Motor neuron (in vitro differentiated cells): ENCODE data around the gene FOXA2. TPM values are rescaled to one million over a fixed set of nuclear protein-coding genes. Genes with fewer than 3 reads are reported as not detected.

Experiments used
- ATAC-seq, 8 experiments: fragments of 200-7000 bp; cut with Tn5 transposase; replicated peaks in 6 of 8; 2 replicates each; pipeline ENCODE4 v1.8.0; 2021; ENCODE audit warnings: mild to moderate bottlenecking in 8 of 8, moderate library complexity in 8 of 8
- H3K27ac ChIP-seq, 2 donors: fragments of 250-450 bp; sonication (Bioruptor Pico); 2 replicates each; pipeline ENCODE4 v1.9.0; 2021; ENCODE audit warnings: antibody characterized with exemption in 2 of 2, mild to moderate bottlenecking in 2 of 2, moderate library complexity in 1 of 2
- H3K4me1 ChIP-seq, 2 donors: fragments of 250-450 bp; sonication (Bioruptor Pico); replicated peaks in 1 of 2; 2 replicates each; pipeline ENCODE4 v1.6.1; 2021; ENCODE audit warnings: antibody characterized with exemption in 2 of 2, mild to moderate bottlenecking in 2 of 2, moderate library complexity in 1 of 2
- H3K4me3 ChIP-seq, 5 donors: fragments of 250-450 bp; sonication (Bioruptor Pico); 2 replicates each; pipeline ENCODE4 v1.9.0; 2021; ENCODE audit warnings: antibody characterized with exemption in 5 of 5, mild to moderate bottlenecking in 5 of 5, moderate library complexity in 4 of 5
- whole genome bisulfite sequencing, 10 experiments: fragments of 450-650 bp; shearing (Covaris generic); methylation state at CpG; one replicate each; pipeline ENCODE4 v1.0.0; 2022; 5-methylcytosine and 5-hydroxymethylcytosine counted together
- in situ Hi-C, 9 experiments: fragments of 400-800 bp; cut with MboI; loops; one replicate each; pipeline ENCODE4 v1.15.0; 2021; ENCODE audit warnings: low sequenced_read_pairs in 9 of 9, low pct_unique_long_range_greater_than_20kb in 2 of 9; ENCODE audit not compliant: unreplicated experiment in 9 of 9
- total RNA-seq, 8 experiments: library from RNA; unstranded; fragments of 300-600 nt; gene quantifications; 2 replicates each; pipeline versions ENCODE4 v1.2.3 to v1.2.4, GENCODE V29; 2022

The FOXA2 gene
- total RNA-seq, 8 experiments from 2014 or later, result 0.08 to 4.1 (median 0.35) TPM; not detected in 4

GRCh38 chr20:22574545-22575086, 9.8 kb downstream of the FOXA2 start:
- WGBS, 10 experiments, result 6 to 57% (median 11%) methylated on average over 1 to 4 of the region's 4 CpGs; no CpG with 5 or more reads in 1 of the 10 experiments
- peak in 1 of 8 experiments; percentile 19 for ATAC-seq
- Histone ChIP-seq H3K4me1 (peaks cover 4 to 30% of the 10 kb centered on the region in 2 donors), H3K4me3 (no peak overlapping the region), H3K27ac (no peak overlapping the region)
- in situ Hi-C loops, result loop anchor here in 2 of 9 experiments (25.0 kb wide), 1 partner anchor 237 kb away; no protein-coding TSS in a partner anchor

- ATAC-seq, result no peak
- Histone ChIP-seq H3K4me1 (peaks cover 0 to 26% of the 10 kb centered on the region in 2 donors), H3K4me3 (no peak overlapping the region), H3K27ac (no peak overlapping the region)
- in situ Hi-C loops, result no loop called here
- 0 to 7% methylated on average over 1 to 2 of the region's 6 CpGs; no CpG with 5 or more reads in 8 of the 10 experiments for WGBS, 10 experiments
These were observed 11.9 kb downstream of the FOXA2 start for GRCh38 chr20:22572491-22572890.

GRCh38 chr20:22572023-22572422, 12.3 kb downstream of the FOXA2 start:
- no peak for ATAC-seq
- H3K4me3 ChIP-seq, result no peak overlapping the region
- 11 to 80% (median 34%) methylated on average over 1 to 3 of the region's 3 CpGs; no CpG with 5 or more reads in 6 of the 10 experiments for WGBS, 10 experiments
- in situ Hi-C loops, result no loop called here
- no peak overlapping the region for H3K27ac ChIP-seq
- peaks cover 0 to 26% of the 10 kb centered on the region in 2 donors for H3K4me1 ChIP-seq

GRCh38 chr20:22569353-22569752, 15.0 kb downstream of the FOXA2 start:
- Histone ChIP-seq H3K27ac (no peak overlapping the region), H3K4me1 (peaks cover 0 to 8% of the 10 kb centered on the region in 2 donors), H3K4me3 (no peak overlapping the region)
- WGBS, 10 experiments, result 0 to 20% (median 6%) methylated on average over 1 to 11 of the region's 11 CpGs
- ATAC-seq, result no peak
- in situ Hi-C loops, result no loop called here

GRCh38 chr20:22568872-22569344, 15.5 kb downstream of the FOXA2 start:
- peaks cover 0 to 8% of the 10 kb centered on the region in 2 donors for H3K4me1 ChIP-seq
- no peak overlapping the region for H3K27ac ChIP-seq
- in situ Hi-C loops, result no loop called here
- 0 to 8% (median 0%) methylated on average over 1 to 14 of the region's 31 CpGs; no CpG with 5 or more reads in 3 of the 10 experiments for WGBS, 10 experiments
- ATAC-seq, result peak in 2 of 8 experiments; percentile 9 to 20
- H3K4me3 ChIP-seq, result peak overlapping the region in 2 of 5 donors; percentile 4 to 13

- Histone ChIP-seq H3K27ac (no peak overlapping the region), H3K4me1 (peaks cover 0 to 8% of the 10 kb centered on the region in 2 donors), H3K4me3 (peak overlapping the region in 1 of 5 donors; percentile 13)
- WGBS, 10 experiments, result 0 to 17% (median 1%) methylated on average over 3 to 15 of the region's 57 CpGs; no CpG with 5 or more reads in 3 of the 10 experiments
- ATAC-seq, result peak in 2 of 8 experiments; percentile 36 to 43
- in situ Hi-C loops, result no loop called here
These were observed 16.2 kb downstream of the FOXA2 start for GRCh38 chr20:22567944-22568871.

GRCh38 chr20:22566876-22567658, 17.3 kb downstream of the FOXA2 start:
- Histone ChIP-seq H3K4me3 (no peak overlapping the region), H3K4me1 (peaks cover 0 to 13% of the 10 kb centered on the region in 2 donors), H3K27ac (no peak overlapping the region)
- 0 to 34% (median 5%) methylated on average over 5 to 13 of the region's 13 CpGs for WGBS, 10 experiments
- in situ Hi-C loops, result no loop called here
- ATAC-seq, result no peak

GRCh38 chr20:22563062-22563965, 21.1 kb downstream of the FOXA2 start:
- Histone ChIP-seq H3K4me1 (peaks cover 0 to 9% of the 10 kb centered on the region in 2 donors), H3K27ac (no peak overlapping the region), H3K4me3 (no peak overlapping the region)
- ATAC-seq, result no peak
- 0 to 30% (median 7%) methylated on average over 2 to 7 of the region's 7 CpGs; no CpG with 5 or more reads in 1 of the 10 experiments for WGBS, 10 experiments
- in situ Hi-C loops, result no loop called here

GRCh38 chr20:22562620-22563019, 21.8 kb downstream of the FOXA2 start:
- Histone ChIP-seq H3K27ac (no peak overlapping the region), H3K4me1 (peaks cover 0 to 7% of the 10 kb centered on the region in 2 donors), H3K4me3 (no peak overlapping the region)
- 0 to 20% (median 0%) methylated on average over 1 to 4 of the region's 4 CpGs; no CpG with 5 or more reads in 1 of the 10 experiments for WGBS, 10 experiments
- in situ Hi-C loops, result no loop called here
- no peak for ATAC-seq

GRCh38 chr20:22561965-22562577, 22.3 kb downstream of the FOXA2 start:
- WGBS, 10 experiments, result 0 to 60% (median 17%) methylated on average over 3 to 8 of the region's 9 CpGs; no CpG with 5 or more reads in 1 of the 10 experiments
- peak in 1 of 8 experiments; percentile 55 for ATAC-seq
- Histone ChIP-seq H3K27ac (no peak overlapping the region), H3K4me3 (no peak overlapping the region), H3K4me1 (peaks cover 0 to 7% of the 10 kb centered on the region in 2 donors)
- in situ Hi-C loops, result no loop called here

- Histone ChIP-seq H3K4me3 (no peak overlapping the region), H3K4me1 (peaks cover 0 to 7% of the 10 kb centered on the region in 2 donors), H3K27ac (no peak overlapping the region)
- in situ Hi-C loops, result no loop called here
- WGBS, 10 experiments, result 0 to 8% (median 4%) methylated on average over 1 to 12 of the region's 16 CpGs; no CpG with 5 or more reads in 1 of the 10 experiments
- ATAC-seq, result no peak
These were observed 23.6 kb downstream of the FOXA2 start for GRCh38 chr20:22560817-22561216.
